Measurements from ENCODE around the gene SLC25A33.

DNA sequence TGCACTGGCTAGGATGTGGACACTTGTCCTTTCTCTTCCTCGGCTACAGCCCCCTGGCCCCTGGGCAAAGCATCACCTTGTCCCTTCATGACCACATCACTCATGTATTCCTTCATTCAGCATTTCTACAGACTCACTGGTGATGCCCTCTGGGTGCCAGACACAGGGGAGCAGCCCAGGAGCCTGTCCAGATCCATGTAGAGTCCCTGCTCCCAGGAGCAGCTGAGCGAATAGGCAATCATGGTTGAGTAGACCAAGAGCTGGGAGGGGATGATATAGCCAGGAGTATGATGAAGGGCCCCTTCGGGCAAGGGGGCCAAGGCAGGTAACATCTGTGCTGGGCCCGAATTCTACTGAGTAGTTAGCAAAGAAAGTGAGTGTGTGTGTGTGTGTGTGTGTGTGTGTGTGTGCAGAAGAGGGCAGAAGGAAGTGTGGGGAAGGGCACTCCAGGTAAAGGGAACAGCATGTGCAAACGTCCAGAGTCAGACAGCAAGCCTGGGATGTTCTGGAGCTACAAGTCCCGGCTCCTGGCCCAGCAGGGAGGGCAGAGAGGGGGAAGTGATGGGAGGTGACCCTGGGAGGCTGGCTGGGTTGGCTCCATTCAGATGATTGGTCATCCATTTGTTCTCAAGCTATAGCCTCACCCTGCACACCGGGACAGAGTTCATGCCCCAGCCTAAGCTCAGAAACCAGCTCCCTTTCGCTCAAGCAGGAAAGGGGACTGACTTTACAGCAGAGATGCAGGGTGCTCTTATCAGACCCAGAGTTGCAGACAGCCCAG lies 91.3 kb downstream of the SLC25A33 start:
- TF ChIP-seq, protein P1, sequence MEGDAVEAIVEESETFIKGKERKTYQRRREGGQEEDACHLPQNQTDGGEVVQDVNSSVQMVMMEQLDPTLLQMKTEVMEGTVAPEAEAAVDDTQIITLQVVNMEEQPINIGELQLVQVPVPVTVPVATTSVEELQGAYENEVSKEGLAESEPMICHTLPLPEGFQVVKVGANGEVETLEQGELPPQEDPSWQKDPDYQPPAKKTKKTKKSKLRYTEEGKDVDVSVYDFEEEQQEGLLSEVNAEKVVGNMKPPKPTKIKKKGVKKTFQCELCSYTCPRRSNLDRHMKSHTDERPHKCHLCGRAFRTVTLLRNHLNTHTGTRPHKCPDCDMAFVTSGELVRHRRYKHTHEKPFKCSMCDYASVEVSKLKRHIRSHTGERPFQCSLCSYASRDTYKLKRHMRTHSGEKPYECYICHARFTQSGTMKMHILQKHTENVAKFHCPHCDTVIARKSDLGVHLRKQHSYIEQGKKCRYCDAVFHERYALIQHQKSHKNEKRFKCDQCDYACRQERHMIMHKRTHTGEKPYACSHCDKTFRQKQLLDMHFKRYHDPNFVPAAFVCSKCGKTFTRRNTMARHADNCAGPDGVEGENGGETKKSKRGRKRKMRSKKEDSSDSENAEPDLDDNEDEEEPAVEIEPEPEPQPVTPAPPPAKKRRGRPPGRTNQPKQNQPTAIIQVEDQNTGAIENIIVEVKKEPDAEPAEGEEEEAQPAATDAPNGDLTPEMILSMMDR (optimal IDR thresholded peaks at IDR 0.05 in 1 of 3, IDR thresholded peaks at IDR 0.05 in 1 of 3, conservative IDR thresholded peaks at IDR 0.05 in 1 of 3; ENCODE audit: extremely low read depth in 1 of 3, insufficient read depth in 2 of 3, low read length in 3 of 3): no peak
- no peak for TF ChIP-seq EZH2 (IDR thresholded peaks at IDR 0.05; ENCODE audit: low read length)
